GM12865 (cell line): ENCODE results near the gene ANAPC2.
"Not testable (repeated sequence)": the region's sequence is repeated elsewhere in the genome, so short reads cannot be mapped to it uniquely, and the experiment has no call there.

ENCODE experiments used
- DNase-seq: peaks from one replicate; pipeline ENCODE4 v3.0.0; 2010; ENCODE audit warnings: low read depth
- H3K4me3 ChIP-seq: 2 replicates; pipeline ENCODE4 v1.5.1; 2011; ENCODE audit warnings: mild to moderate bottlenecking, low read depth, low read length, control low read depth
- CTCF ChIP-seq: IDR thresholded peaks from 2 replicates; pipeline ENCODE4 v1.5.1; 2011; ENCODE audit warnings: low read length, control low read depth, low read depth, inconsistent platforms; ENCODE audit not compliant: insufficient read depth; ENCODE audit errors: missing control alignments

The ANAPC2 gene

GRCh38 chr9:137136261-137136880, 52.0 kb downstream of the ANAPC2 start:
- DNase-seq, result peak; percentile 30
- no peak for TF ChIP-seq CTCF

DNA sequence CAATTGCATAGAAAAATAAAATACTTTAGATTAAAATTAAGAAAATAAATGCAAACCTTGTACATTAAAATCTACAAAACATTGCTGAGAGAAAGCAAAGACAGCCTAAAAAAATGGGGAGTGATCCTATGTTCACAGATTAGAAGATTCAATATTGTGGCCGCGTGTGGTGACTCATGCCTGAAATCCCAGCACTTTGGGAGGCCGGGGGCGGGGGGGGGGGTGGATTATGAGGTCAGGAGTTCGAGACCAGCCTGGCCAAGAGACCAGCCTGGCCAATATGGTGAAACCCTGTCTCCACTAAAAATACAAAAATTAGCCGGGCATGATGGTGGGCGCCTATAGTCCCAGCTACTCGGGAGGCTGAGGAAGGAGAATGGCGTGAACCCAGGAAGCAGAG, 53.2 kb downstream of the ANAPC2 start:
- DNase-seq, H3K4me3 ChIP-seq: not testable (repeated sequence)

More at GRCh38 chr9:137136261-137136880, 52.0 kb downstream of the ANAPC2 start:
- no peak overlapping the region for H3K4me3 ChIP-seq

- DNase-seq, result no peak
- no peak overlapping the region for H3K4me3 ChIP-seq
- no peak for TF ChIP-seq CTCF
Observed at GRCh38 chr9:137134191-137134590, 54.2 kb downstream of the ANAPC2 start.

GRCh38 chr9:137130176-137130755, 58.1 kb downstream of the ANAPC2 start:
- no peak for TF ChIP-seq CTCF
- peak overlapping the region; percentile 78 for H3K4me3 ChIP-seq
- DNase-seq, result no peak

- DNase-seq, result peak; percentile 95
- TF ChIP-seq CTCF, result no peak
- peak overlapping the region; percentile 78 for H3K4me3 ChIP-seq
Observed at GRCh38 chr9:137129456-137130175, 58.7 kb downstream of the ANAPC2 start.

DNA sequence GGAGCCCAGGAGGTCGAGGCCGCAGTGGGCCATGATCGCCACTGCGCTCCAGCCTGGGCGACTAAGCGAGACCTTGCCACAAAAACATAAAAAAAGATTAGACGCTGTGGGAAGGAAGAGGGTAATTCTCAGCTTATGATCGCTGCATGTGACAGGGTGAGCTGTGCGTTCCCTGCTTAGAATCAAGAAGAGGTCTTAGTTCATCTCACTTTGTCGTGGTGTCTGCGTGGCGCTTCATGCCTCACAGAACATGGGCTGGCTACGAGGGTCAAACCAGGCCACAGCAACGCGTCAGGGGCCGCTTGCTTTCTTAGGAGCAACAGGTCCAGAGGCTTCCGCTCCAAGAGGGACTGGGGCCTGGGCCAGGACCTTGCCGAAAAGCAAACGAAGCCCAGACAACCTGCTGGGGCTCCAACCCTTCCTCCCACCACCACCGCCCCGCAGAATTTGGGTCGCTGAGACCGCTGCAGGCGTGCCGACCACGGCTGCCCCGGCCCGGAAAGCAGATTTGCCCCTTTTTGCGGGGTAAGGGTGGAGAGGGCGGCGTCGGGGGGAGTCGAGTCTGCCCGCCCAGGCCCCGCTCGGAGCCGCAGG, 59.4 kb downstream of the ANAPC2 start:
- peak overlapping the region; percentile 78 for H3K4me3 ChIP-seq
- peak; percentile 49 for DNase-seq
- no peak for TF ChIP-seq CTCF

- peak overlapping the region; percentile 78 for H3K4me3 ChIP-seq
- TF ChIP-seq CTCF, result no peak
- DNase-seq, result no peak
Observed at GRCh38 chr9:137128158-137128861, 60.0 kb downstream of the ANAPC2 start.
